Ascending aorta (tissue), 2 donors: Measurements from ENCODE around the gene GOLGA6B. TPM values are rescaled to one million over a fixed set of nuclear protein-coding genes. Genes with fewer than 3 reads are reported as not detected.
A peak's percentile ranks its signal among the peaks of the same experiment; 100 is the strongest.
"Not testable (repeated sequence)": the region's sequence is repeated elsewhere in the genome, so short reads cannot be mapped to it uniquely, and the experiment has no call there.

ENCODE experiments used
- DNase-seq, 2 donors: peaks; one replicate each; pipeline ENCODE4 v3.0.0-alpha.2; 2019; ENCODE audit warnings: low spot score in 2 of 2
- H3K27ac ChIP-seq, 2 donors: fragments of 200-600 bp; sonication (generic); one replicate each; pipeline ENCODE4 v1.5.1; 2016 to 2017; ENCODE audit warnings: mild to moderate bottlenecking in 1 of 2
- H3K27me3 ChIP-seq: fragments of 200-600 bp; sonication (generic); one replicate; pipeline ENCODE4 v1.5.1; 2017
- H3K36me3 ChIP-seq, 2 donors: fragments of 200-600 bp; sonication (generic); one replicate each; pipeline ENCODE4 v1.5.1; 2016
- H3K4me1 ChIP-seq, 2 donors: fragments of 200-600 bp; sonication (generic); one replicate each; pipeline ENCODE4 v1.5.1; 2016 to 2017; ENCODE audit warnings: mild to moderate bottlenecking in 1 of 2
- H3K4me3 ChIP-seq, 2 donors: fragments of 200-600 bp; sonication (generic); one replicate each; pipeline ENCODE4 v1.5.1; 2016 to 2017; ENCODE audit warnings: mild to moderate bottlenecking in 1 of 2
- H3K9me3 ChIP-seq, 2 donors: fragments of 200-600 bp; sonication (generic); one replicate each; pipeline ENCODE4 v1.5.1; 2016
- CTCF ChIP-seq, 3 experiments: fragments of 200-600 bp in 2 of 3; fragments of 450-650 bp in 1 of 3; sonication (generic) in 2 of 3; IDR thresholded peaks; one replicate each; pipeline ENCODE4 v1.5.1; 2016 to 2019; ENCODE audit warnings: antibody characterized with exemption in 3 of 3, mild to moderate bottlenecking in 1 of 3, moderate library complexity in 1 of 3
- intact Hi-C: fragments of 100-400 bp; cut with DNase I; formaldehyde crosslinking; loops from one replicate; pipeline ENCODE4 v1.15.1; 2023
- total RNA-seq: library from RNA; depleted of rRNA; stranded (reverse); fragments of >200 nt; gene quantifications from one replicate; pipeline ENCODE4 v1.1.0, GENCODE V29; 2016

Gene GOLGA6B
- total RNA-seq, 1 donor from 2014 or later, result not detected

GRCh38 chr15:72616491-72617210 is 37.8 kb upstream of the GOLGA6B start:
- H3K27me3 ChIP-seq, result no peaks in the 10 kb centered on the region
- DNase-seq, result no peak
- no peaks in the 10 kb centered on the region for H3K9me3 ChIP-seq
- intact Hi-C loops, result no loop called here
- TF ChIP-seq CTCF (IDR thresholded peaks at IDR 0.05), result no peak
- H3K4me3 ChIP-seq, result no peak overlapping the region
- no peaks in the 10 kb centered on the region for H3K4me1 ChIP-seq
- H3K36me3 ChIP-seq, result no peaks in the 10 kb centered on the region
- H3K27ac ChIP-seq, result no peak overlapping the region

- H3K36me3 ChIP-seq, intact Hi-C loops, H3K27ac ChIP-seq, H3K4me1 ChIP-seq, DNase-seq, H3K9me3 ChIP-seq, H3K4me3 ChIP-seq, H3K27me3 ChIP-seq: not testable (repeated sequence)
Observed at GRCh38 chr15:72623854-72624253, 30.6 kb upstream of the GOLGA6B start.

GRCh38 chr15:72626153-72626552 is 28.3 kb upstream of the GOLGA6B start:
- H3K4me1 ChIP-seq, H3K36me3 ChIP-seq, intact Hi-C loops, H3K9me3 ChIP-seq, H3K27ac ChIP-seq, H3K4me3 ChIP-seq, H3K27me3 ChIP-seq: not testable (repeated sequence)
- peak in 1 of 2 donors; percentile 11 for DNase-seq

- H3K27me3 ChIP-seq, intact Hi-C loops, H3K36me3 ChIP-seq, H3K4me1 ChIP-seq, H3K4me3 ChIP-seq, H3K27ac ChIP-seq, H3K9me3 ChIP-seq: not testable (repeated sequence)
- DNase-seq, result peak in 1 of 2 donors; percentile 50
Observed at GRCh38 chr15:72628249-72629067, 26.0 kb upstream of the GOLGA6B start.

- H3K9me3 ChIP-seq, intact Hi-C loops, H3K27me3 ChIP-seq, H3K4me3 ChIP-seq, H3K4me1 ChIP-seq, H3K27ac ChIP-seq, H3K36me3 ChIP-seq: not testable (repeated sequence)
- peak in 1 of 2 donors; percentile 55 for DNase-seq
Observed at GRCh38 chr15:72629068-72629570, 25.4 kb upstream of the GOLGA6B start.

GRCh38 chr15:72636519-72637282 is 17.8 kb upstream of the GOLGA6B start:
- H3K27ac ChIP-seq, H3K4me1 ChIP-seq, H3K36me3 ChIP-seq, intact Hi-C loops, H3K9me3 ChIP-seq, H3K27me3 ChIP-seq: not testable (repeated sequence)
- peak in 1 of 2 donors; percentile 88 for DNase-seq
- peak overlapping the region in 1 of 2 donors; percentile 44 for H3K4me3 ChIP-seq

- H3K4me1 ChIP-seq, DNase-seq, H3K27ac ChIP-seq, intact Hi-C loops, H3K27me3 ChIP-seq, H3K4me3 ChIP-seq, H3K36me3 ChIP-seq, H3K9me3 ChIP-seq: not testable (repeated sequence)
Observed at GRCh38 chr15:72639759-72640483, 14.6 kb upstream of the GOLGA6B start.

- H3K9me3 ChIP-seq, DNase-seq, H3K27me3 ChIP-seq, H3K4me1 ChIP-seq, H3K27ac ChIP-seq, H3K36me3 ChIP-seq, H3K4me3 ChIP-seq, intact Hi-C loops: not testable (repeated sequence)
Observed at GRCh38 chr15:72642271-72642670, 12.2 kb upstream of the GOLGA6B start.

GRCh38 chr15:72648631-72649253 is 5.8 kb upstream of the GOLGA6B start:
- intact Hi-C loops, H3K9me3 ChIP-seq, H3K27ac ChIP-seq, H3K4me3 ChIP-seq, H3K27me3 ChIP-seq, H3K4me1 ChIP-seq, H3K36me3 ChIP-seq, DNase-seq: not testable (repeated sequence)

- H3K27me3 ChIP-seq, H3K4me3 ChIP-seq, intact Hi-C loops, H3K36me3 ChIP-seq, DNase-seq, H3K4me1 ChIP-seq, H3K27ac ChIP-seq, H3K9me3 ChIP-seq: not testable (repeated sequence)
Observed at GRCh38 chr15:72656014-72656413, 1.5 kb downstream of the GOLGA6B start.

- H3K27ac ChIP-seq, DNase-seq, intact Hi-C loops, H3K36me3 ChIP-seq, H3K9me3 ChIP-seq, H3K27me3 ChIP-seq, H3K4me1 ChIP-seq, H3K4me3 ChIP-seq: not testable (repeated sequence)
Observed at GRCh38 chr15:72661081-72661480, 6.6 kb downstream of the GOLGA6B start.

GRCh38 chr15:72663931-72664330 is 9.4 kb downstream of the GOLGA6B start:
- H3K9me3 ChIP-seq, H3K4me1 ChIP-seq, H3K27ac ChIP-seq, H3K4me3 ChIP-seq, H3K27me3 ChIP-seq, intact Hi-C loops, H3K36me3 ChIP-seq, DNase-seq: not testable (repeated sequence)
